Esophagus squamous epithelium (tissue), 5 donors: ENCODE measurements around the gene SMIM15. TPM values are rescaled to one million over a fixed set of nuclear protein-coding genes. Genes with fewer than 3 reads are reported as not detected.

Experiments
- DNase-seq: peaks from one replicate; lab custom pipeline; 2025; lab: John Stamatoyannopoulos, UW
- H3K27ac ChIP-seq, 4 donors: fragments of 200-600 bp; sonication (generic); one replicate each; pipeline ENCODE4 v1.5.1; 2016 to 2019; ENCODE audit warnings: mild to moderate bottlenecking in 1 of 4
- H3K27me3 ChIP-seq, 4 donors: fragments of 200-600 bp; sonication (generic); 1 replicate in 3 of 4; 2 replicates in 1 of 4; pipeline versions ENCODE4 v1.5.1 to v1.6.0; 2017 to 2021; ENCODE audit warnings: antibody characterized with exemption in 1 of 4
- H3K36me3 ChIP-seq, 3 donors: fragments of 200-600 bp; sonication (generic); one replicate each; pipeline ENCODE4 v1.5.1; 2016 to 2019
- H3K4me1 ChIP-seq, 3 donors: fragments of 200-600 bp; sonication (generic); one replicate each; pipeline ENCODE4 v1.5.1; 2017 to 2019
- H3K4me3 ChIP-seq, 4 donors: fragments of 200-600 bp; sonication (generic); 1 replicate in 3 of 4; 2 replicates in 1 of 4; pipeline ENCODE4 v1.5.1; 2016 to 2019; ENCODE audit warnings: mild to moderate bottlenecking in 2 of 4, moderate library complexity in 1 of 4
- H3K9me3 ChIP-seq, 3 donors: fragments of 200-600 bp; sonication (generic); one replicate each; pipeline ENCODE4 v1.5.1; 2016 to 2019
- CTCF ChIP-seq, 6 experiments: fragments of 450-650 bp in 4 of 6; fragments of 200-600 bp in 2 of 6; sonication (generic) in 2 of 6; IDR thresholded peaks; one replicate each; pipeline ENCODE4 v1.5.1; 2016 to 2019; ENCODE audit warnings: antibody characterized with exemption in 6 of 6, mild to moderate bottlenecking in 4 of 6, moderate library complexity in 4 of 6
- POLR2A ChIP-seq, 4 donors: fragments of 450-650 bp; IDR thresholded peaks; one replicate each; pipeline ENCODE4 v1.6.1; 2017; ENCODE audit warnings: antibody characterized with exemption in 4 of 4, mild to moderate bottlenecking in 4 of 4, moderate library complexity in 3 of 4
- WGBS, 2 donors: methylation state at CpG; one replicate each; pipeline ENCODE4 v1.1.5; 2018; 5-methylcytosine and 5-hydroxymethylcytosine counted together
- intact Hi-C: fragments of 100-400 bp; cut with DNase I; formaldehyde crosslinking; loops from one replicate; pipeline ENCODE4 v1.15.0; 2022
- total RNA-seq, 4 donors: library from RNA; depleted of rRNA; stranded (reverse); fragments of >200 nt; gene quantifications; one replicate each; pipeline ENCODE4 v1.1.0, GENCODE V29; 2016
- donor health status: DM: yes; HTN: yes; CAD: no.

SMIM15 gene
- total RNA-seq, 4 donors from 2014 or later, result 33.6 to 48.0 (median 41.5) TPM

- Histone ChIP-seq H3K4me3 (no peak overlapping the region), H3K27ac (no peak overlapping the region), H3K36me3 (no peaks in the 10 kb centered on the region), H3K27me3 (no peaks in the 10 kb centered on the region), H3K9me3 (no peaks in the 10 kb centered on the region), H3K4me1 (peaks cover 0 to under 1% (median 0%) of the 10 kb centered on the region in 3 donors)
- DNase-seq, result no peak
- intact Hi-C loops, result no loop called here
- TF ChIP-seq CTCF (IDR thresholded peaks at IDR 0.05) (no peak), POLR2A (IDR thresholded peaks at IDR 0.05) (no peak)
Measured at GRCh38 chr5:61148515-61148914, 13.8 kb downstream of the SMIM15 start.

GRCh38 chr5:61142811-61143210 lies 19.5 kb downstream of the SMIM15 start:
- TF ChIP-seq CTCF (IDR thresholded peaks at IDR 0.05) (no peak), POLR2A (IDR thresholded peaks at IDR 0.05) (no peak)
- no peaks in the 10 kb centered on the region for H3K27me3 ChIP-seq

GRCh38 chr5:61142391-61142790 lies 19.9 kb downstream of the SMIM15 start:
- no peak for DNase-seq
- intact Hi-C loops, result no loop called here
- Histone ChIP-seq H3K4me3 (no peak overlapping the region), H3K27ac (no peak overlapping the region), H3K9me3 (no peaks in the 10 kb centered on the region), H3K4me1 (peaks cover 0 to 20% (median 5%) of the 10 kb centered on the region in 3 donors), H3K27me3 (no peaks in the 10 kb centered on the region), H3K36me3 (no peaks in the 10 kb centered on the region)
- WGBS, 2 donors, result 63 to 88% methylated on average over 1 of the region's 1 CpG
- TF ChIP-seq POLR2A (IDR thresholded peaks at IDR 0.05) (no peak), CTCF (IDR thresholded peaks at IDR 0.05) (no peak)

More at GRCh38 chr5:61142811-61143210, 19.5 kb downstream of the SMIM15 start:
- no peak overlapping the region for H3K4me3 ChIP-seq
- WGBS, 2 donors, result 37 to 47% methylated on average over 3 of the region's 3 CpGs
- intact Hi-C loops, result no loop called here
- peaks cover 0 to 20% (median 5%) of the 10 kb centered on the region in 3 donors for H3K4me1 ChIP-seq
- H3K36me3 ChIP-seq, result no peaks in the 10 kb centered on the region
- H3K27ac ChIP-seq, result no peak overlapping the region
- no peak for DNase-seq
- H3K9me3 ChIP-seq, result no peaks in the 10 kb centered on the region

GRCh38 chr5:61141801-61142200 lies 20.5 kb downstream of the SMIM15 start:
- 53 to 62% methylated on average over 1 of the region's 1 CpG for WGBS, 2 donors
- H3K27me3 ChIP-seq, result no peaks in the 10 kb centered on the region
- H3K4me1 ChIP-seq, result peaks cover 0 to 20% (median 5%) of the 10 kb centered on the region in 3 donors
- intact Hi-C loops, result no loop called here
- no peaks in the 10 kb centered on the region for H3K9me3 ChIP-seq
- TF ChIP-seq POLR2A (IDR thresholded peaks at IDR 0.05) (no peak), CTCF (IDR thresholded peaks at IDR 0.05) (no peak)
- H3K4me3 ChIP-seq, result no peak overlapping the region
- H3K27ac ChIP-seq, result no peak overlapping the region
- no peaks in the 10 kb centered on the region for H3K36me3 ChIP-seq
- DNase-seq, result no peak

- H3K9me3 ChIP-seq, result no peaks in the 10 kb centered on the region
- intact Hi-C loops, result no loop called here
- no peaks in the 10 kb centered on the region for H3K36me3 ChIP-seq
- H3K4me1 ChIP-seq, result peaks cover 0 to 20% (median 5%) of the 10 kb centered on the region in 3 donors
- H3K27me3 ChIP-seq, result no peaks in the 10 kb centered on the region
- WGBS, 2 donors, result 83 to 93% methylated on average over 4 of the region's 4 CpGs
- TF ChIP-seq CTCF (IDR thresholded peaks at IDR 0.05) (no peak), POLR2A (IDR thresholded peaks at IDR 0.05) (no peak)
- H3K27ac ChIP-seq, result no peak overlapping the region
- no peak overlapping the region for H3K4me3 ChIP-seq
- no peak for DNase-seq
Measured at GRCh38 chr5:61139931-61140330, 22.3 kb downstream of the SMIM15 start.
